GM19238 (cell line): ENCODE results near the gene ADGRL1.
"Not testable (repeated sequence)": the region's sequence is repeated elsewhere in the genome, so short reads cannot be mapped to it uniquely, and the experiment has no call there.

Source experiments
- DNase-seq: peaks from one replicate; pipeline ENCODE4 v3.0.0; 2011; ENCODE audit warnings: low spot score; ENCODE audit not compliant: insufficient read length

Gene ADGRL1

DNA sequence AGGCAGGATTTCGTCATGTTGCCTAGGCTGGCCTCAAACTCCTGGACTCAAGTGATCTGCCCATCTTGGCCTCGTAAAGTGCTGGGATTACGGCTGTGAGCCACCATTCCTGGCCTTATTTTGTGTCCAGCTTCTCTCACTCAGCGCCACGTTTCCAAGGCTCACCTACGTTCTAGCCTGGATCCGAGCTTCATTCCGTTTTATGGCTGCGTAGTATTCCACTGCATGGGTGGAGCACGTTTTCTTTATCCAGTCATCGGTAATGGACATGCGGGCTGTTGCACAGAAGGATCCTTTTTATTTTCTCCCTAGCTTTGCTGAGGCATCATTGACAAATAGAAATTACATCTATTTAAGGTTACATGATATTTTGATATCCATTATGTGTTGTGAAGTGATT, 16.6 kb downstream of the ADGRL1 start:
- DNase-seq: no peak

GRCh38 chr19:14188086-14188485, 17.9 kb downstream of the ADGRL1 start:
- not testable (repeated sequence) for DNase-seq

DNA sequence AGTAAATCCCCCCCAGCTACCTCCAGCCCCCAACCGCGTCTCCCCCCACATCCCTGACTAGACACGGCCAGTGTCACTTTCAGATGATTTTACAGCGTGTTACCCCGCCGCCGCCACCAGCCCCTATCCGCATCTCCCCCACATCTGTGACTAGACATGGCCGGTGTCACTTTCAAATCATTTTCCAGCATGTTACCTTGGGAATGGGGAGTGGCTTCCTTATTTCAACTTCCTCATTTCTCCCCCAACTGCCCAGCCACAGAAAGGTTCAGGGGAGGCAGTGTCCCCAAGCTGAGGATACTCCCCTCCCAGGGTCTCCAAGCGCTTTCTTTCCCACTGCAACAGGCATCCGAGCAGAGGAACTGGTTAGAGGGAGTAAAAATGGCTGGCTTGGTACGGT, 18.4 kb downstream of the ADGRL1 start:
- no peak for DNase-seq

DNA sequence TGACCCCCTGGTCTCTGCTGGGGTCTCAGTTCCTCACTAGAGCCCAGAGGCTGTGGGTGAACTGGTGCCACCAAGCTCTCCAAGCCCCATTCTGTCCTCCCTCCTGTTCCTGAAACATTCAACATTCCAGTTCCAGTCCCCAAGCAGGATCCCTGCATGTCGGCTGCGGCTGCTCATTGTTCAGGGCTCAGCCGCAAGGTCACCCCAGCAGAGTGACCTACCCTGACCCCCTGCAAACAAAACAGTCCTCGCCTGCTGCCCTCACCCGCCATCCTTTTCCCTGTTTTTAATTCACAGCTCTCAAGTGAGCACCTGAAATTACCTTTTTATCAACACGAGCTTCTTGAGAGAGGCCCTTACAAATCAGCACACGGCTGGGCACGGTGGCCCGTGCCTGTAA, 19.3 kb downstream of the ADGRL1 start:
- not testable (repeated sequence) for DNase-seq

- DNase-seq: not testable (repeated sequence)
These were observed 20.3 kb downstream of the ADGRL1 start for GRCh38 chr19:14185691-14186090.

DNA sequence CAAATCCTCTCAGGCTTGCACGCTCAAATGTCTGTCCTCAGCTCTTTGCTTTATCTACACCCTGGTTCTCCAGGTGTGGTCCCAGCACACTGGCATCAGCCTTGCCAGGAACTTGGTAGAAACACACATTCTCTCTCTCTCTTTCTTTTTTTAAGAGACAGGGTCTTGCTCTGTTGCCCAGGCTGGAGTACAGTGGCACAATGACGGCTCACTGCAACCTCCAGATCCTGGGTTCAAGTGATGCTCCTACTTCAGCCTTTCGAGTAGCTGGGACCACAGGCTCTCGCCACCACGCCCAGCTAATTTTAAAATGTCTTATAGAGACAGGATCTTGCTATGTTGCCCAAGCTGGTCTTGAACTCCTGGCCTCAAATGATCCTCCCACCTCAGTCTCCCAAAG, 20.8 kb downstream of the ADGRL1 start:
- no peak for DNase-seq

GRCh38 chr19:14183741-14184350, 22.1 kb downstream of the ADGRL1 start:
- DNase-seq: no peak

- no peak for DNase-seq
These were observed 23.5 kb downstream of the ADGRL1 start for GRCh38 chr19:14182476-14182875.

DNA sequence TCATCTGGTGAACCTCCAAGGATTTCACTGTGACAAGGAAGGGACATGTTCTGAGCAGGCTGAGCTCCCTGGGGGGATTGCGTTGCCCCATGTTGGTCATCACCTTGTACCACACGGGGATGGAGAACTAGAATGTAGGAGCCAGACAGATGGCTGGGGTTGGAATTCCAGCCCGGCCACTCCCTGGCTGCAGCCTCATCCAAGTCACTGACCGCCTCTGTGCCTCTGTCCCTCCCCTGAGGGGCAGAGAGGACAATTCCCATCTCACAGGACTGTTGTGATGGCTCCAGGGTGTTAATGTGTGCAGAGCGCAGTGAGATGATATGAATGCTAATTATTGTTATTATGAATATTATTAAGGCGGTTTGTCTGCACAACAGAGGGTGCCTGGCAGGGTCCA, 24.1 kb downstream of the ADGRL1 start:
- no peak for DNase-seq

- DNase-seq: not testable (repeated sequence)
These were observed 24.8 kb downstream of the ADGRL1 start for GRCh38 chr19:14181199-14181598.

DNA sequence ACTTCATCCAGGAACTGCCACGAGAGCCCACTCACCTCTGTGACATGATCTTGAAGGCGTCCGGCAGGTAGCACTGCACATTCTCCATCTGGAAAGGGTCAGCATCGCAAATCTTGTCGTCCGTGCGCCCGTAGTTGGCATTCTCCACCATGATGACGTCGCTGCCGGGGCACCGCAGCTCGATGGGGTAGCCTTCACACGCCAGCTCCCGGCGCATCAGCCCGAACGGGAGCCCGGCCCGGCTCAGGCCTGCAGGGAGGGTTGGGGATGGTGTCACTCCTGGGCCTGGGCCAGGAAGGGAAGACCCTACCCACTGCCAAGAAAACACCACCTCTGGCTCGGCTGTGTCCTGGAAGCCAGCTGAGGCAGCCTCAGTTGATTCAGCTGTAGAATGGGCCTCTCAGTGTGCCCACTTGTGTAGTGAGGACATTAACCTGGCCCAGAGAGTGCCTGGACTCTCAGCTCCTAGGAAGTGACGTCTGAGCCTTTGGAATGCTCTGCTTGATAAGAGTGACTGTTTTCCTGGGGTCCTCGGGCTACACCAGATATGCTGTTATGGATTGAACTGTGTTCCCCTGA, 28.4 kb downstream of the ADGRL1 start:
- no peak for DNase-seq

GRCh38 chr19:14175351-14175792, 30.6 kb downstream of the ADGRL1 start:
- no peak for DNase-seq

DNA sequence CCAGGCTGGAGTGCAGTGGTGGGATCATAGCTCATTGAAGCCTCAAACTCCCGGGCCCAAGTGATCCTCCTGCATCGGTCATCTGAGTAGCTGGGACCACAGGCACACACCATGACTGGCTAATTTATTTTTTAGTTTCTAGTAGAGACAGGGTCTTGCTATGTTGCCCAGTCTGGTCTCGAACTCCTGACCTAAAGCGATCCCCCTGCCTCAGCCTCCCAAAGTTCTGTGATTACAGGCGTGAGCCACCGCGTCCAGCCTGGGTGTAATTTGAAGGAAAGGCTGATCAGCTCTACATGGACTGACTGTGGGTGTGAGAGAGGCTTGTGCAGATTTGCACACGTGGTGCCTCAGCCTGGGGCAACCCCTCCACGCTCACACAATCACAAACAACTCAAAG, 31.1 kb downstream of the ADGRL1 start:
- no peak for DNase-seq

DNA sequence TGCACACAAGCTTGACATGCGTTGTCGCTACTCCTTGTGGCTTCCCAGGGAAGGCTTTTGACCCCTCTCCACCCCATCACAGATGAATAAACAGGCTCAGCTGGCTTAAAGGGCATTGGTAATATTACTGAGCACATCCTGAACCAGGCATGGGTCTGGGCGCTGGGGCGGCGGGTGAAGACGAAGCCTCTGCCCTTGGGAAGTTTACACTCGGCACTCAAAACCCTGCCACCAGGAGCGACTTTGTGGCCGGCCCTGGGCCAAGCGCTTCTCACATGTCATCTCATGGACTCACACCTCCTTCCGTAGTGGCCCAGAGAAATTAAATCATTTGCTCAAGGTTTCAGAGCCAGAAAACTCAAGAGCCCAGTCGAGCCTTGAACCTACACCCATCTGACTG, 37.0 kb downstream of the ADGRL1 start:
- DNase-seq: no peak

DNA sequence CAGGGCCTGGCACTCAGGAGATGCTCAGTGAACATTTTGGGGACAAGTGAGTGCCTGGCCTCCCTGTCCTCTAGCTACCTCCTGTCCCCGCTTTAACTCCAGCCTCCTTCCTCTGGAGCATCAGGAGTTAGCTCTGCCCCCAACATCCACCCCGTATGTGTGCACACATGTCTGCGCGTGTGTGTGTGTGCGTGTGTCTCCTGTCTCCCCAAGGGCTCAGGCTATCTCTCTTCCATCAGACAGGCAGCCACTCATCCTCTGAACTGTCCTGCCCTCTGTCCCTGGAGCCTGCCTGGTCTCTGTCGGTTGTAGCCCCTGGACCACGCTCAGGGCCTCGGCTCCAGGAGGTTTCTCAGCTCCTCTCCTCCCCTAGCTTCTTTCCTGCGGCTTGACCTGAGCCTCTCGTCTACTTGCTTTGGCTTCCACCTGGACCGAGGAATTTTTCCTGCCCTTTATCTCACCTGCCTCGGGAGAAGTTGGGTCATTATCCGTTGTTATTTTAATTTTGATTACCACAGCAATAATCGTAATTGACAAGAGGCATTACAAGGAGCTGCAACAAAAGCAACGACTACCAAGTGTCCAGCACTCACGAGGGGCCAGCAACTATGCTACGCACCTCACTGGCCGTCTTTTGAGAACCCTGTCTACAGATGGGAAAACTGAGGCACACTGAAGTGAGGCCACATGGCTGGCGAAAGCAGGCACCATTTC, 37.6 kb downstream of the ADGRL1 start:
- no peak for DNase-seq

DNA sequence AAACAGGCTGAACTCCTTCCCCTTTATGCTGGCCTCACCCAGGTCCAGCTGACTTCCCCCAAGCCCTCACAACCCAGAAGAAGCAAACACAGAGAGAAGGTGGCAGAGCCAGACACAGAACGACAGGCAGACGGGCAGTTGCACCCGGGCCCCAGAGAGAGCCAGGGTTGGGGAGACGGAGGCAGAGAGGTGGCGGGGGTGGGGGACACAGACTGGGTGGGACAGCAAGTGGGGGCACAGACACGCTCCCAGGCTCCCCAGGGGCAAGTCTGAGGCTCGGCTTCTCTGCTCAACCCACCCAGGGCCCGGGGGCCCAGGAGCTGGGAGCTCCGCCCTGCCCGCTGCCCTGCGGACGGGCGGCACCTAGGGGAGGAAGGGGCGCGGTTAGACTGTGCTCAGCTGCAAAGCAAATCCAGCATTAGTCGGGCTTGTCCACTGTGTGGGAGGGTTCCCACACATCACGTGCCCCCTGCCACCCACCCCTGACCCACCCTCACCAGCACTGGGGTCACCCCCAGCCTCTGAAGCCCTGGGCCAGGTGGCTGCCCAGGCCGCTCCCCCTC, 38.3 kb downstream of the ADGRL1 start:
- no peak for DNase-seq

- DNase-seq: no peak
These were observed 38.9 kb downstream of the ADGRL1 start for GRCh38 chr19:14166999-14167575.

DNA sequence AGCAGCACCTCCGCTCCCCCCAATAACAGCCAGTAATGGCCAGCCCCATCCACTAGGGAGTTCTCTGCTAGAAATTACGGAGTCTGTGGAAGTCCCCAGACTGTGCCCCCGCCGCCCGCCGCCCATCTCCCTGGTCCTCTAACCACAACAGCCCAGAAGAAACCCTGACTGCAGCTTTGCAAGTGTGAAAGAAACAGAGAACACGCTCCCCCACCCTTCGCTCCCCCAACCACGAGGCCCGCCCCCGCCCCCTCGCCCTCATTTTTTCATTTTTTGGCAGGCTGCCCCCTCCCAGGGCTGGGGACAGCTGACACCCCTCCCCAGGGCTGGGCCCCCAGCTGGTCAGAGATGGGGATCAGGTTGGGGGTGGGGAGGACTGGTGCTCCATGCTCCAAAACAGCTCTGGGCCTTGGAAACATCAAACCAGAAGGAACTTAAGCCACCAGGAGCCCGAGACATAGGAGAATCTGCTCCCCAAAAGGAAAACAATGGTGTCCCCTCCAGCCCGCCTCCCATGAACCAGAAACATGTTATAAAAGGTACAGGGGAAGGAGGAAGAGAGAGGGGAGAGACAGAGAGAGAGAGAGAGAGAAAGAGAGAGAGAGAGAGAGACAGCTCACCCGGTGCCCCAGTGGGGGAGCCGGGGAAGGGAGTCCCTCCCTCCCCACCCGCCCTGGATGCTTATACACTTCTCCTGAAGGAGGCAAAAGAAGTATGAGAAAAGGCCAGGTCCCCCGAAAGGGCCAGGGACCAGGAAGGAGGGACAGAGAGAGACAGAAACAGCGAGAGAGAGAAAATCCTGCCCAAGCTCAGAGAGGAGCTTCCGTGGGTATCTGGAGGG, 39.8 kb downstream of the ADGRL1 start:
- no peak for DNase-seq

- no peak for DNase-seq
These were observed 41.1 kb downstream of the ADGRL1 start for GRCh38 chr19:14164724-14165493.

- no peak for DNase-seq
These were observed 41.9 kb downstream of the ADGRL1 start for GRCh38 chr19:14164082-14164481.
